MM.1S (cell line): ENCODE results near the gene KRT31.

ENCODE experiments used
- DNase-seq: peaks from one replicate; pipeline ENCODE4 v3.0.0-alpha.2; 2015
- H2AFZ ChIP-seq: fragments of 300-600 bp; sonication (generic); 2 replicates; pipeline ENCODE4 v1.6.0; 2016; ENCODE audit warnings: antibody characterized with exemption, low read length
- H3F3A ChIP-seq: fragments of 300-600 bp; sonication (generic); 2 replicates; pipeline ENCODE4 v1.6.1; 2016; ENCODE audit warnings: mild to moderate bottlenecking, antibody characterized with exemption, low read length, moderate library complexity, mixed read lengths; ENCODE audit not compliant: insufficient read depth
- H3K27ac ChIP-seq: fragments of 300-600 bp; sonication (generic); 2 replicates; pipeline ENCODE4 v1.5.1; 2016; ENCODE audit warnings: mild to moderate bottlenecking, low read length
- H3K27me3 ChIP-seq: fragments of 300-600 bp; sonication (generic); replicated peaks from 2 replicates; pipeline ENCODE4 v1.6.0; 2016; ENCODE audit warnings: low read length; ENCODE audit not compliant: insufficient read depth
- H3K36me3 ChIP-seq: fragments of 300-600 bp; sonication (generic); replicated peaks from 2 replicates; pipeline ENCODE4 v1.6.1; 2016; ENCODE audit warnings: mild to moderate bottlenecking, low read length, mixed read lengths; ENCODE audit not compliant: insufficient read depth
- H3K4me1 ChIP-seq: fragments of 300-600 bp; sonication (generic); 2 replicates; pipeline ENCODE4 v1.6.1; 2016; ENCODE audit warnings: low read length, mixed read lengths
- H3K4me2 ChIP-seq: fragments of 300-600 bp; sonication (generic); 2 replicates; pipeline ENCODE4 v1.6.0; 2016; ENCODE audit warnings: low read depth, low read length
- H3K4me3 ChIP-seq: fragments of 300-600 bp; sonication (generic); 2 replicates; pipeline ENCODE4 v1.5.1; 2016; ENCODE audit warnings: low read length, mixed read lengths
- H3K79me2 ChIP-seq: fragments of 300-600 bp; sonication (generic); 2 replicates; pipeline ENCODE4 v1.6.1; 2016; ENCODE audit warnings: mixed run types, low read length, mixed read lengths
- H3K9ac ChIP-seq: fragments of 300-600 bp; sonication (generic); 2 replicates; pipeline ENCODE4 v1.6.1; 2016; ENCODE audit warnings: low read length, mixed read lengths
- H3K9me2 ChIP-seq: fragments of 300-600 bp; sonication (generic); replicated peaks from 2 replicates; pipeline ENCODE4 v1.6.1; 2016; ENCODE audit warnings: mild to moderate bottlenecking, low read length, mixed read lengths; ENCODE audit not compliant: insufficient read depth
- H3K9me3 ChIP-seq: fragments of 300-600 bp; sonication (generic); replicated peaks from 2 replicates; pipeline ENCODE4 v1.6.1; 2016; ENCODE audit warnings: mild to moderate bottlenecking, low read length, mixed read lengths; ENCODE audit not compliant: insufficient read depth
- H4K20me1 ChIP-seq: fragments of 300-600 bp; sonication (generic); 2 replicates; pipeline ENCODE4 v1.6.1; 2016; ENCODE audit warnings: mild to moderate bottlenecking, low read length, moderate library complexity, mixed read lengths; ENCODE audit not compliant: insufficient read depth
- EZH2 ChIP-seq: fragments of 300-600 bp; sonication (generic); optimal IDR thresholded peaks from 2 replicates; pipeline ENCODE3; 2017; ENCODE audit warnings: low read depth, mild to moderate bottlenecking, antibody characterized with exemption, low read length, mixed read lengths
- EZH2phosphoT487 ChIP-seq: fragments of 300-600 bp; sonication (generic); IDR thresholded peaks from 2 replicates; pipeline ENCODE4 v1.6.1; 2018; ENCODE audit warnings: antibody characterized with exemption, low read length
- TF ChIP-seq, protein P1 (sequence below): fragments of 300-600 bp; sonication (generic); IDR thresholded peaks from 2 replicates; pipeline ENCODE4 v1.5.1; 2016; ENCODE audit warnings: antibody characterized with exemption, low read length, mixed read lengths

KRT31 gene

DNA sequence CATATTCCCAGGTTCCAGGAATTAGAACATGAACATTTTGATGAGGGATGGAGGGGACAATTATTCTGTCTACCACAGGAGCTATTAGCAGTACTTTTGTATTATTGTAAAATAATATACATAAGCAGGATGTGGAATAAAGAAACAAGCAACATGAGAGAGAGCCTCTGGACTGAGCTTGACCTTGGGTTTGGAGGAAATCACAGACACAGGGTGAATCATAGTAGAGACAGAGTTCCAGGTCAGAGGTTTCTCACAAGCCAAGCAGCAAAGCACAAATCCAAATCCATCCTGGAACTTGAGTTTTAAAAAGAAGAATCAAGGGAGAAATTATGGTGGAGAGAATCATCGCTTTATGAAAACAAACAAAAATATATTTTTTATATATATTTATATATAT, 5.1 kb downstream of the KRT31 start:
- DNase-seq = no peak
- no peaks in the 10 kb centered on the region for H3K4me1 ChIP-seq
- H3K4me3 ChIP-seq = no peak overlapping the region
- H3K9me3 ChIP-seq = no peaks in the 10 kb centered on the region
- no peak overlapping the region for H3K27ac ChIP-seq
- no peaks in the 10 kb centered on the region for H3F3A ChIP-seq
- no peak overlapping the region for H2AFZ ChIP-seq
- H3K36me3 ChIP-seq = no peaks in the 10 kb centered on the region
- H3K9me2 ChIP-seq = no peaks in the 10 kb centered on the region
- H4K20me1 ChIP-seq = no peaks in the 10 kb centered on the region
- no peak overlapping the region for H3K4me2 ChIP-seq
- 0 out of 2 replicates have a peak, but pooled peaks cover 4% of the 10 kb centered on the region for H3K27me3 ChIP-seq
- no peaks in the 10 kb centered on the region for H3K79me2 ChIP-seq
- no peak overlapping the region for H3K9ac ChIP-seq
- TF ChIP-seq EZH2phosphoT487 = no peak

- Histone ChIP-seq H3K4me3 (no peak overlapping the region), H3K9ac (no peak overlapping the region), H3K9me2 (no peaks in the 10 kb centered on the region), H3K79me2 (no peaks in the 10 kb centered on the region), H3K9me3 (no peaks in the 10 kb centered on the region), H3K36me3 (no peaks in the 10 kb centered on the region), H2AFZ (no peak overlapping the region), H3K4me1 (no peaks in the 10 kb centered on the region), H4K20me1 (no peaks in the 10 kb centered on the region), H3K4me2 (no peak overlapping the region), H3F3A (no peaks in the 10 kb centered on the region), H3K27me3 (0 out of 2 replicates have a peak, but pooled peaks cover 4% of the 10 kb centered on the region), H3K27ac (no peak overlapping the region)
- DNase-seq = no peak
- TF ChIP-seq EZH2phosphoT487 (no peak), EZH2 (no peak)
- TF ChIP-seq, protein P1, sequence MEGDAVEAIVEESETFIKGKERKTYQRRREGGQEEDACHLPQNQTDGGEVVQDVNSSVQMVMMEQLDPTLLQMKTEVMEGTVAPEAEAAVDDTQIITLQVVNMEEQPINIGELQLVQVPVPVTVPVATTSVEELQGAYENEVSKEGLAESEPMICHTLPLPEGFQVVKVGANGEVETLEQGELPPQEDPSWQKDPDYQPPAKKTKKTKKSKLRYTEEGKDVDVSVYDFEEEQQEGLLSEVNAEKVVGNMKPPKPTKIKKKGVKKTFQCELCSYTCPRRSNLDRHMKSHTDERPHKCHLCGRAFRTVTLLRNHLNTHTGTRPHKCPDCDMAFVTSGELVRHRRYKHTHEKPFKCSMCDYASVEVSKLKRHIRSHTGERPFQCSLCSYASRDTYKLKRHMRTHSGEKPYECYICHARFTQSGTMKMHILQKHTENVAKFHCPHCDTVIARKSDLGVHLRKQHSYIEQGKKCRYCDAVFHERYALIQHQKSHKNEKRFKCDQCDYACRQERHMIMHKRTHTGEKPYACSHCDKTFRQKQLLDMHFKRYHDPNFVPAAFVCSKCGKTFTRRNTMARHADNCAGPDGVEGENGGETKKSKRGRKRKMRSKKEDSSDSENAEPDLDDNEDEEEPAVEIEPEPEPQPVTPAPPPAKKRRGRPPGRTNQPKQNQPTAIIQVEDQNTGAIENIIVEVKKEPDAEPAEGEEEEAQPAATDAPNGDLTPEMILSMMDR = no peak
These were observed 5.9 kb downstream of the KRT31 start for GRCh38 chr17:41391535-41391934.

GRCh38 chr17:41390411-41390938, 6.9 kb downstream of the KRT31 start:
- no peaks in the 10 kb centered on the region for H3F3A ChIP-seq
- no peaks in the 10 kb centered on the region for H4K20me1 ChIP-seq
- no peaks in the 10 kb centered on the region for H3K36me3 ChIP-seq
- H3K9ac ChIP-seq = no peak overlapping the region
- no peaks in the 10 kb centered on the region for H3K9me3 ChIP-seq
- H3K9me2 ChIP-seq = no peaks in the 10 kb centered on the region
- no peaks in the 10 kb centered on the region for H3K79me2 ChIP-seq
- H3K27me3 ChIP-seq = 0 out of 2 replicates have a peak, but pooled peaks cover 4% of the 10 kb centered on the region
- no peak overlapping the region for H2AFZ ChIP-seq
- no peak overlapping the region for H3K4me3 ChIP-seq
- H3K27ac ChIP-seq = no peak overlapping the region
- TF ChIP-seq EZH2 (no peak), EZH2phosphoT487 (no peak)
- TF ChIP-seq, protein P1 = no peak
- no peak for DNase-seq
- H3K4me2 ChIP-seq = no peak overlapping the region
- no peaks in the 10 kb centered on the region for H3K4me1 ChIP-seq

DNA sequence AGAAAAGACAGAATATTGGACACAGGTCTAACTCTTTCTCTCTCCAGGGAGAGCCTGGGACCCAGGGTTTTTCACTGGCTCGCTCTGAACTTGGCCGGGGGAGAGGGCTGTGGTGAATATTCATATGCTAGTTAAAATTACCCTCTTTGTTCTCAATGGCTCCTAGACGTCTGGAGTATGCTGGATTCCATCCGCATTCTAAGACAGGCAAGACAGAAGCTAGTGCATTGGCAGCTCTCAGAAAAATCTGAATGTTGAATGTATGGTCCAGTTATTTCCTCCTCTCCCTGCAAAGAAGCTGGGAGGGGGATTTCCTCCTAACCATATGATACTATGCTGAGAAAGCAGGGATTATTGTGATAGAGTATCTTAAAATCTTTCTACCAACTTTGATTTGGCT, 9.7 kb downstream of the KRT31 start:
- Histone ChIP-seq H3K4me2 (no peak overlapping the region), H3K4me3 (no peak overlapping the region), H3F3A (no peaks in the 10 kb centered on the region), H3K9ac (no peak overlapping the region), H3K4me1 (no peaks in the 10 kb centered on the region), H3K27ac (no peak overlapping the region), H3K9me3 (no peaks in the 10 kb centered on the region), H3K36me3 (no peaks in the 10 kb centered on the region), H3K27me3 (no peaks in the 10 kb centered on the region), H3K9me2 (no peaks in the 10 kb centered on the region), H3K79me2 (no peaks in the 10 kb centered on the region), H4K20me1 (no peaks in the 10 kb centered on the region), H2AFZ (no peak overlapping the region)
- no peak for TF ChIP-seq EZH2phosphoT487
- TF ChIP-seq EZH2 = no peak
- no peak for DNase-seq
